GM23338 (cell line): ENCODE data around the gene UBTF. TPM values are rescaled to one million over a fixed set of nuclear protein-coding genes. Genes with fewer than 3 reads are reported as not detected.

Source experiments
- ATAC-seq: fragments of 200-7000 bp; cut with Tn5 transposase; 3 replicates; pipeline ENCODE4 v1.9.1; 2020
- DNase-seq: peaks from one replicate; pipeline ENCODE4 v3.0.0-alpha.2; 2015; ENCODE audit warnings: low spot score
- H2AFZ ChIP-seq: fragments of 200-600 bp; sonication (generic); 2 replicates; pipeline ENCODE4 v1.8.0; 2016; ENCODE audit warnings: antibody characterized with exemption, mild to moderate bottlenecking, moderate library complexity
- H3F3A ChIP-seq: fragments of 200-600 bp; sonication (generic); replicated peaks from 2 replicates; pipeline ENCODE4 v1.8.0; 2017; ENCODE audit warnings: antibody characterized with exemption, mixed run types, low read depth
- H3K27ac ChIP-seq: fragments of 200-600 bp; sonication (generic); 2 replicates; pipeline ENCODE4 v1.6.1; 2016; ENCODE audit warnings: low read depth
- H3K27me3 ChIP-seq: fragments of 200-600 bp; sonication (generic); 2 replicates; pipeline ENCODE4 v1.8.0; 2016; ENCODE audit warnings: mild to moderate bottlenecking, mixed run types, moderate library complexity; ENCODE audit not compliant: insufficient read depth
- H3K36me3 ChIP-seq: fragments of 200-600 bp; sonication (generic); 2 replicates; pipeline ENCODE4 v1.8.0; 2016; ENCODE audit warnings: mild to moderate bottlenecking; ENCODE audit not compliant: insufficient read depth
- H3K4me1 ChIP-seq: fragments of 200-600 bp; sonication (generic); 2 replicates; pipeline ENCODE4 v1.8.0; 2016; ENCODE audit warnings: mild to moderate bottlenecking, moderate library complexity; ENCODE audit not compliant: insufficient read depth
- H3K4me2 ChIP-seq: fragments of 200-600 bp; sonication (generic); 2 replicates; pipeline ENCODE4 v1.7.1; 2017; ENCODE audit warnings: mixed run types
- H3K4me3 ChIP-seq: fragments of 200-600 bp; sonication (generic); 2 replicates; pipeline ENCODE4 v1.6.1; 2016; ENCODE audit warnings: mixed run types
- H3K79me2 ChIP-seq: fragments of 200-600 bp; sonication (generic); replicated peaks from 2 replicates; pipeline ENCODE4 v1.8.0; 2017; ENCODE audit warnings: mild to moderate bottlenecking; ENCODE audit not compliant: insufficient read depth
- H3K9me2 ChIP-seq: fragments of 200-600 bp; sonication (generic); 2 replicates; pipeline ENCODE4 v1.8.0; 2017; ENCODE audit not compliant: insufficient read depth
- H4K20me1 ChIP-seq: fragments of 200-600 bp; sonication (generic); replicated peaks from 2 replicates; pipeline ENCODE4 v1.8.0; 2017; ENCODE audit warnings: mild to moderate bottlenecking; ENCODE audit not compliant: insufficient read depth
- H3K27ac Mint-ChIP-seq: 2 replicates; pipeline ENCODE4 v1.8.0; 2020; ENCODE audit warnings: inconsistent platforms, mild to moderate bottlenecking, moderate library complexity, mixed read lengths
- H3K27me3 Mint-ChIP-seq: 3 replicates; pipeline ENCODE4 v1.8.0; 2022; ENCODE audit warnings: low read depth, mild to moderate bottlenecking, moderate library complexity, mixed read lengths, inconsistent platforms; ENCODE audit not compliant: insufficient read depth, poor library complexity
- H3K36me3 Mint-ChIP-seq: 3 replicates; pipeline ENCODE4 v1.8.0; 2021; ENCODE audit warnings: low read depth, mild to moderate bottlenecking, inconsistent platforms, moderate library complexity, mixed read lengths
- H3K4me1 Mint-ChIP-seq: 3 replicates; pipeline ENCODE4 v1.8.0; 2020; ENCODE audit warnings: mild to moderate bottlenecking, inconsistent platforms, mixed read lengths
- H3K4me3 Mint-ChIP-seq: 3 replicates; pipeline ENCODE4 v1.8.0; 2021; ENCODE audit warnings: moderate library complexity, mild to moderate bottlenecking, inconsistent platforms, mixed read lengths
- H3K9me3 Mint-ChIP-seq: 3 replicates; pipeline ENCODE4 v1.8.0; 2020; ENCODE audit warnings: moderate library complexity, mild to moderate bottlenecking, inconsistent platforms, mixed read lengths
- CREB1 ChIP-seq: fragments of 250-450 bp; sonication (Bioruptor Pico); IDR thresholded peaks from 2 replicates; pipeline ENCODE4 v1.5.0; 2020; ENCODE audit warnings: low read depth, mild to moderate bottlenecking, moderate library complexity
- EZH2 ChIP-seq: fragments of 200-600 bp; sonication (generic); IDR thresholded peaks from one replicate; pipeline ENCODE4 v1.8.0; 2017; ENCODE audit warnings: antibody characterized with exemption, mild to moderate bottlenecking, low read depth; ENCODE audit not compliant: unreplicated experiment
- EZH2phosphoT487 ChIP-seq: fragments of 200-600 bp; sonication (generic); IDR thresholded peaks from one replicate; pipeline ENCODE4 v1.8.1; 2018; ENCODE audit warnings: antibody characterized with exemption; ENCODE audit not compliant: unreplicated experiment
- JUNB ChIP-seq: IDR thresholded peaks from one replicate; pipeline ENCODE4 v1.6.1; 2016; ENCODE audit warnings: antibody characterized with exemption; ENCODE audit not compliant: unreplicated experiment
- NANOG ChIP-seq: IDR thresholded peaks from 2 replicates; pipeline ENCODE4 v1.6.1; 2016; ENCODE audit warnings: antibody characterized with exemption, borderline replicate concordance
- POLR2AphosphoS5 ChIP-seq: IDR thresholded peaks from 2 replicates; pipeline ENCODE4 v1.6.1; 2016; ENCODE audit warnings: antibody characterized with exemption, low read depth
- STAT1 ChIP-seq: IDR thresholded peaks from one replicate; pipeline ENCODE4 v1.6.1; 2016; ENCODE audit warnings: antibody characterized with exemption; ENCODE audit not compliant: unreplicated experiment
- ZNF114 ChIP-seq: fragments of 250-450 bp; sonication (Bioruptor Pico); IDR thresholded peaks from 2 replicates; pipeline ENCODE4 v1.5.0; 2020; ENCODE audit warnings: mild to moderate bottlenecking, moderate library complexity
- ZNF331 ChIP-seq: fragments of 250-450 bp; sonication (Bioruptor Pico); IDR thresholded peaks from 2 replicates; pipeline ENCODE4 v1.5.0; 2020; ENCODE audit warnings: low read depth, mild to moderate bottlenecking, moderate library complexity
- polyA plus RNA-seq: library from polyadenylated mRNA; unstranded; fragments of >200 nt; fragmentation: Nextera tagmentation; extraction: Ambion mirVana; gene quantifications from 2 replicates; pipeline ENCODE4 v1.2.1, GENCODE V29; 2016
- total RNA-seq: library from RNA; depleted of rRNA; stranded (reverse); fragments of >200 nt; shearing (Covaris generic); gene quantifications from 2 replicates; pipeline ENCODE4 v1.2.3, GENCODE V29; 2014
- TF ChIP-seq, protein P1 (sequence below): fragments of 250-450 bp; sonication (Bioruptor Pico); IDR thresholded peaks from 2 replicates; pipeline ENCODE4 v1.5.0; 2020; ENCODE audit warnings: mild to moderate bottlenecking, moderate library complexity
- TF ChIP-seq, protein P2 (sequence below): IDR thresholded peaks from one replicate; pipeline ENCODE4 v1.6.1; 2018; ENCODE audit warnings: antibody characterized with exemption; ENCODE audit not compliant: unreplicated experiment
- TF ChIP-seq, protein P3 (sequence below): IDR thresholded peaks from 2 replicates; pipeline ENCODE4 v1.6.1; 2016; ENCODE audit warnings: antibody characterized with exemption
- TF ChIP-seq, protein P4 (sequence below), 2 experiments: fragments of 200-600 bp in 1 of 2; sonication (generic) in 1 of 2; conservative IDR thresholded peaks; 2 replicates each; pipeline versions ENCODE4 v1.5.1 to v1.6.1; 2016 to 2017; ENCODE audit warnings: antibody characterized with exemption in 2 of 2, low read depth in 2 of 2, mild to moderate bottlenecking in 2 of 2, moderate library complexity in 1 of 2

UBTF gene
- total and polyA plus RNA-seq, 2 experiments from 2014 or later: 29.9 to 62.2 TPM

DNA sequence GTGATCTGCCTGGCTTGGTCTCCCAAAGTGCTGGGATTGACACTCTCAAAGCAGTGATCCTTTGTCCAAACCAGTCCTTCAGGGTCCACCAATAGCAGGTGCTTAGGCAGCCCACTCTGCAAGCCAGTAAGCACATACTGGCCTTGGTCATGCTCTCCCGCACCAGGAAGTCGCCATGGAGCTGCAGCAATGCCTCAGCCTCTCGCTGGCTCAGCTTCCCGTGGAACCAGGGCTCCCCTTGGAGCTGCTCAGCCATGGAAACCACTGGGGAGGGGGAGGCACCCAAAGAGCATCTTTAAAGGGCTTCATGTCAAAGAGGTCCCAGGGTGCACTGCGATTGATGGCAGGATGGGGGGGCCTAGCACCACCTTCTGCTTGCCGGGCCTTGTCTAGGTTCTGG, 9.6 kb upstream of the UBTF start:
- Histone ChIP-seq H3K9me2 (no peaks in the 10 kb centered on the region), H3F3A (no peaks in the 10 kb centered on the region), H3K27ac (no peak overlapping the region), H3K4me1 (no peaks in the 10 kb centered on the region), H4K20me1 (no peaks in the 10 kb centered on the region), H3K79me2 (no peaks in the 10 kb centered on the region), H3K4me2 (no peak overlapping the region), H3K27me3 (no peaks in the 10 kb centered on the region), H3K4me3 (no peak overlapping the region), H2AFZ (no peak overlapping the region), H3K36me3 (no peaks in the 10 kb centered on the region)
- Mint-ChIP-seq H3K36me3 (no peaks in the 10 kb centered on the region), H3K4me3 (no peak overlapping the region), H3K4me1 (no peaks in the 10 kb centered on the region), H3K27me3 (peaks cover 10% of the 10 kb centered on the region), H3K27ac (no peak overlapping the region), H3K9me3 (no peaks in the 10 kb centered on the region)
- TF ChIP-seq ZNF114 (CRISPR knock-in tag): no peak
- TF ChIP-seq, protein P1, sequence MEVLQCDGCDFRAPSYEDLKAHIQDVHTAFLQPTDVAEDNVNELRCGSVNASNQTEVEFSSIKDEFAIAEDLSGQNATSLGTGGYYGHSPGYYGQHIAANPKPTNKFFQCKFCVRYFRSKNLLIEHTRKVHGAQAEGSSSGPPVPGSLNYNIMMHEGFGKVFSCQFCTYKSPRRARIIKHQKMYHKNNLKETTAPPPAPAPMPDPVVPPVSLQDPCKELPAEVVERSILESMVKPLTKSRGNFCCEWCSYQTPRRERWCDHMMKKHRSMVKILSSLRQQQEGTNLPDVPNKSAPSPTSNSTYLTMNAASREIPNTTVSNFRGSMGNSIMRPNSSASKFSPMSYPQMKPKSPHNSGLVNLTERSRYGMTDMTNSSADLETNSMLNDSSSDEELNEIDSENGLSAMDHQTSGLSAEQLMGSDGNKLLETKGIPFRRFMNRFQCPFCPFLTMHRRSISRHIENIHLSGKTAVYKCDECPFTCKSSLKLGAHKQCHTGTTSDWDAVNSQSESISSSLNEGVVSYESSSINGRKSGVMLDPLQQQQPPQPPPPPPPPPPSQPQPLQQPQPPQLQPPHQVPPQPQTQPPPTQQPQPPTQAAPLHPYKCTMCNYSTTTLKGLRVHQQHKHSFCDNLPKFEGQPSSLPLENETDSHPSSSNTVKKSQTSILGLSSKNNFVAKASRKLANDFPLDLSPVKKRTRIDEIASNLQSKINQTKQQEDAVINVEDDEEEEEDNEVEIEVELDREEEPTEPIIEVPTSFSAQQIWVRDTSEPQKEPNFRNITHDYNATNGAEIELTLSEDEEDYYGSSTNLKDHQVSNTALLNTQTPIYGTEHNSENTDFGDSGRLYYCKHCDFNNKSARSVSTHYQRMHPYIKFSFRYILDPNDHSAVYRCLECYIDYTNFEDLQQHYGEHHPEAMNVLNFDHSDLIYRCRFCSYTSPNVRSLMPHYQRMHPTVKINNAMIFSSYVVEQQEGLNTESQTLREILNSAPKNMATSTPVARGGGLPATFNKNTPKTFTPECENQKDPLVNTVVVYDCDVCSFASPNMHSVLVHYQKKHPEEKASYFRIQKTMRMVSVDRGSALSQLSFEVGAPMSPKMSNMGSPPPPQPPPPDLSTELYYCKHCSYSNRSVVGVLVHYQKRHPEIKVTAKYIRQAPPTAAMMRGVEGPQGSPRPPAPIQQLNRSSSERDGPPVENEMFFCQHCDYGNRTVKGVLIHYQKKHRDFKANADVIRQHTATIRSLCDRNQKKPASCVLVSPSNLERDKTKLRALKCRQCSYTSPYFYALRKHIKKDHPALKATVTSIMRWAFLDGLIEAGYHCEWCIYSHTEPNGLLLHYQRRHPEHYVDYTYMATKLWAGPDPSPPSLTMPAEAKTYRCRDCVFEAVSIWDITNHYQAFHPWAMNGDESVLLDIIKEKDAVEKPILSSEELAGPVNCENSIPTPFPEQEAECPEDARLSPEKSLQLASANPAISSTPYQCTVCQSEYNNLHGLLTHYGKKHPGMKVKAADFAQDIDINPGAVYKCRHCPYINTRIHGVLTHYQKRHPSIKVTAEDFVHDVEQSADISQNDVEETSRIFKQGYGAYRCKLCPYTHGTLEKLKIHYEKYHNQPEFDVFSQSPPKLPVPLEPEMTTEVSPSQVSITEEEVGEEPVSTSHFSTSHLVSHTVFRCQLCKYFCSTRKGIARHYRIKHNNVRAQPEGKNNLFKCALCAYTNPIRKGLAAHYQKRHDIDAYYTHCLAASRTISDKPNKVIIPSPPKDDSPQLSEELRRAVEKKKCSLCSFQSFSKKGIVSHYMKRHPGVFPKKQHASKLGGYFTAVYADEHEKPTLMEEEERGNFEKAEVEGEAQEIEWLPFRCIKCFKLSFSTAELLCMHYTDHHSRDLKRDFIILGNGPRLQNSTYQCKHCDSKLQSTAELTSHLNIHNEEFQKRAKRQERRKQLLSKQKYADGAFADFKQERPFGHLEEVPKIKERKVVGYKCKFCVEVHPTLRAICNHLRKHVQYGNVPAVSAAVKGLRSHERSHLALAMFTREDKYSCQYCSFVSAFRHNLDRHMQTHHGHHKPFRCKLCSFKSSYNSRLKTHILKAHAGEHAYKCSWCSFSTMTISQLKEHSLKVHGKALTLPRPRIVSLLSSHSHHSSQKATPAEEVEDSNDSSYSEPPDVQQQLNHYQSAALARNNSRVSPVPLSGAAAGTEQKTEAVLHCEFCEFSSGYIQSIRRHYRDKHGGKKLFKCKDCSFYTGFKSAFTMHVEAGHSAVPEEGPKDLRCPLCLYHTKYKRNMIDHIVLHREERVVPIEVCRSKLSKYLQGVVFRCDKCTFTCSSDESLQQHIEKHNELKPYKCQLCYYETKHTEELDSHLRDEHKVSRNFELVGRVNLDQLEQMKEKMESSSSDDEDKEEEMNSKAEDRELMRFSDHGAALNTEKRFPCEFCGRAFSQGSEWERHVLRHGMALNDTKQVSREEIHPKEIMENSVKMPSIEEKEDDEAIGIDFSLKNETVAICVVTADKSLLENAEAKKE: no peak
- no peak for TF ChIP-seq EZH2phosphoT487
- TF ChIP-seq, protein P2, sequence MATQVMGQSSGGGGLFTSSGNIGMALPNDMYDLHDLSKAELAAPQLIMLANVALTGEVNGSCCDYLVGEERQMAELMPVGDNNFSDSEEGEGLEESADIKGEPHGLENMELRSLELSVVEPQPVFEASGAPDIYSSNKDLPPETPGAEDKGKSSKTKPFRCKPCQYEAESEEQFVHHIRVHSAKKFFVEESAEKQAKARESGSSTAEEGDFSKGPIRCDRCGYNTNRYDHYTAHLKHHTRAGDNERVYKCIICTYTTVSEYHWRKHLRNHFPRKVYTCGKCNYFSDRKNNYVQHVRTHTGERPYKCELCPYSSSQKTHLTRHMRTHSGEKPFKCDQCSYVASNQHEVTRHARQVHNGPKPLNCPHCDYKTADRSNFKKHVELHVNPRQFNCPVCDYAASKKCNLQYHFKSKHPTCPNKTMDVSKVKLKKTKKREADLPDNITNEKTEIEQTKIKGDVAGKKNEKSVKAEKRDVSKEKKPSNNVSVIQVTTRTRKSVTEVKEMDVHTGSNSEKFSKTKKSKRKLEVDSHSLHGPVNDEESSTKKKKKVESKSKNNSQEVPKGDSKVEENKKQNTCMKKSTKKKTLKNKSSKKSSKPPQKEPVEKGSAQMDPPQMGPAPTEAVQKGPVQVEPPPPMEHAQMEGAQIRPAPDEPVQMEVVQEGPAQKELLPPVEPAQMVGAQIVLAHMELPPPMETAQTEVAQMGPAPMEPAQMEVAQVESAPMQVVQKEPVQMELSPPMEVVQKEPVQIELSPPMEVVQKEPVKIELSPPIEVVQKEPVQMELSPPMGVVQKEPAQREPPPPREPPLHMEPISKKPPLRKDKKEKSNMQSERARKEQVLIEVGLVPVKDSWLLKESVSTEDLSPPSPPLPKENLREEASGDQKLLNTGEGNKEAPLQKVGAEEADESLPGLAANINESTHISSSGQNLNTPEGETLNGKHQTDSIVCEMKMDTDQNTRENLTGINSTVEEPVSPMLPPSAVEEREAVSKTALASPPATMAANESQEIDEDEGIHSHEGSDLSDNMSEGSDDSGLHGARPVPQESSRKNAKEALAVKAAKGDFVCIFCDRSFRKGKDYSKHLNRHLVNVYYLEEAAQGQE: no peak
- TF ChIP-seq, protein P3, sequence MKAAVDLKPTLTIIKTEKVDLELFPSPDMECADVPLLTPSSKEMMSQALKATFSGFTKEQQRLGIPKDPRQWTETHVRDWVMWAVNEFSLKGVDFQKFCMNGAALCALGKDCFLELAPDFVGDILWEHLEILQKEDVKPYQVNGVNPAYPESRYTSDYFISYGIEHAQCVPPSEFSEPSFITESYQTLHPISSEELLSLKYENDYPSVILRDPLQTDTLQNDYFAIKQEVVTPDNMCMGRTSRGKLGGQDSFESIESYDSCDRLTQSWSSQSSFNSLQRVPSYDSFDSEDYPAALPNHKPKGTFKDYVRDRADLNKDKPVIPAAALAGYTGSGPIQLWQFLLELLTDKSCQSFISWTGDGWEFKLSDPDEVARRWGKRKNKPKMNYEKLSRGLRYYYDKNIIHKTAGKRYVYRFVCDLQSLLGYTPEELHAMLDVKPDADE: no peak
- TF ChIP-seq EZH2: no peak
- TF ChIP-seq, protein P4, sequence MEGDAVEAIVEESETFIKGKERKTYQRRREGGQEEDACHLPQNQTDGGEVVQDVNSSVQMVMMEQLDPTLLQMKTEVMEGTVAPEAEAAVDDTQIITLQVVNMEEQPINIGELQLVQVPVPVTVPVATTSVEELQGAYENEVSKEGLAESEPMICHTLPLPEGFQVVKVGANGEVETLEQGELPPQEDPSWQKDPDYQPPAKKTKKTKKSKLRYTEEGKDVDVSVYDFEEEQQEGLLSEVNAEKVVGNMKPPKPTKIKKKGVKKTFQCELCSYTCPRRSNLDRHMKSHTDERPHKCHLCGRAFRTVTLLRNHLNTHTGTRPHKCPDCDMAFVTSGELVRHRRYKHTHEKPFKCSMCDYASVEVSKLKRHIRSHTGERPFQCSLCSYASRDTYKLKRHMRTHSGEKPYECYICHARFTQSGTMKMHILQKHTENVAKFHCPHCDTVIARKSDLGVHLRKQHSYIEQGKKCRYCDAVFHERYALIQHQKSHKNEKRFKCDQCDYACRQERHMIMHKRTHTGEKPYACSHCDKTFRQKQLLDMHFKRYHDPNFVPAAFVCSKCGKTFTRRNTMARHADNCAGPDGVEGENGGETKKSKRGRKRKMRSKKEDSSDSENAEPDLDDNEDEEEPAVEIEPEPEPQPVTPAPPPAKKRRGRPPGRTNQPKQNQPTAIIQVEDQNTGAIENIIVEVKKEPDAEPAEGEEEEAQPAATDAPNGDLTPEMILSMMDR (conservative IDR thresholded peaks at IDR 0.05; ENCODE audit: low read depth in 2 of 2): no peak
- TF ChIP-seq POLR2AphosphoS5: no peak
- no peak for TF ChIP-seq STAT1
- no peak for TF ChIP-seq JUNB
- TF ChIP-seq ZNF331 (CRISPR knock-in tag): no peak
- TF ChIP-seq CREB1 (CRISPR knock-in tag): no peak
- TF ChIP-seq NANOG: no peak
- ATAC-seq: no peak
- DNase-seq: no peak
